GM12878 (cell line): ENCODE measurements around the gene CYP26A1. TPM values are rescaled to one million over a fixed set of nuclear protein-coding genes. Genes with fewer than 3 reads are reported as not detected.

Experiments
- ATAC-seq: fragments of 200-7000 bp; cut with Tn5 transposase; 3 replicates; pipeline ENCODE4 v1.9.1; 2020; ENCODE audit warnings: mild to moderate bottlenecking, moderate library complexity
- BruUV-seq: library from RNA; stranded (reverse); fragments of 400-500 nt; replicated peaks from 2 replicates; lab custom pipeline; 2021; lab: Mats Ljungman, UMichigan
- CTCF ChIA-PET: fragments of 300-600 bp; sonication (Branson Sonifier 250); formaldehyde crosslinking; extraction: SDS; loops from one replicate; lab custom pipeline; 2021; ENCODE audit warnings: inconsistent platforms; lab: Yijun Ruan, JAX
- POLR2A ChIA-PET: fragments of 350-600 bp; formaldehyde crosslinking; extraction: SDS; loops from one replicate; lab custom pipeline; 2021; ENCODE audit warnings: inconsistent platforms; lab: Charles Lee
- RAD21 ChIA-PET: fragments of 300-600 bp; sonication (Branson Sonifier 250); formaldehyde crosslinking; loops from one replicate; lab custom pipeline; 2023; ENCODE audit warnings: antibody characterized with exemption; ENCODE audit not compliant: unreplicated experiment; lab: Charles Lee
- SMC1A ChIA-PET: fragments of 300-600 bp; sonication (Branson Sonifier 250); formaldehyde crosslinking; loops from one replicate; lab custom pipeline; 2023; ENCODE audit not compliant: unreplicated experiment, uncharacterized antibody; lab: Charles Lee
- DNase-seq: peaks from one replicate; pipeline ENCODE4 v3.0.0-alpha.2; 2011; ENCODE audit warnings: low read depth, low spot score
- FAIRE-seq: peaks from 3 replicates; lab custom pipeline; 2011; peaks lifted over from hg19 to GRCh38; lab: Jason Lieb, UNC
- H2AFZ ChIP-seq: 2 replicates; pipeline ENCODE4 v1.6.0; 2011; ENCODE audit warnings: low read depth, low read length, control low read depth; ENCODE audit not compliant: control insufficient read depth
- H3K27ac ChIP-seq: 2 replicates; pipeline ENCODE4 v1.5.1; 2011; ENCODE audit warnings: control low read depth; ENCODE audit not compliant: control insufficient read depth, insufficient read depth
- H3K27me3 ChIP-seq, 2 experiments: replicated peaks in 1 of 2; 2 replicates each; pipeline versions ENCODE4 v1.6.0 to v1.6.1; 2011; ENCODE audit warnings: low read length in 1 of 2; ENCODE audit not compliant: control insufficient read depth in 2 of 2, insufficient read depth in 2 of 2
- H3K36me3 ChIP-seq, 2 experiments: 2 replicates each; pipeline ENCODE4 v1.5.1; 2011; ENCODE audit warnings: low read length in 1 of 2; ENCODE audit not compliant: control insufficient read depth in 2 of 2, insufficient read depth in 2 of 2
- H3K4me1 ChIP-seq: 2 replicates; pipeline ENCODE4 v1.6.1; 2011; ENCODE audit warnings: mild to moderate bottlenecking, low read length, moderate library complexity, mixed read lengths; ENCODE audit not compliant: control insufficient read depth, insufficient read depth
- H3K4me2 ChIP-seq: 2 replicates; pipeline ENCODE4 v1.6.0; 2011; ENCODE audit warnings: control low read depth; ENCODE audit not compliant: control insufficient read depth, insufficient read depth
- H3K4me3 ChIP-seq: fragments of 200-600 bp; sonication (generic); 2 replicates; pipeline ENCODE4 v1.5.1; 2016
- H3K79me2 ChIP-seq: 2 replicates; pipeline ENCODE4 v1.6.0; 2011; ENCODE audit warnings: low read length; ENCODE audit not compliant: control insufficient read depth, insufficient read depth
- H3K9ac ChIP-seq: 2 replicates; pipeline ENCODE4 v1.8.0; 2011; ENCODE audit warnings: low read length, control low read depth, mixed read lengths; ENCODE audit not compliant: control insufficient read depth, insufficient read depth
- H3K9me3 ChIP-seq: replicated peaks from 3 replicates; pipeline ENCODE4 v1.5.1; 2011; ENCODE audit warnings: mild to moderate bottlenecking, low read length; ENCODE audit not compliant: control insufficient read depth, insufficient read depth
- H4K20me1 ChIP-seq: 2 replicates; pipeline ENCODE4 v1.6.0; 2011; ENCODE audit not compliant: control insufficient read depth, insufficient read depth
- CREB1 ChIP-seq: IDR thresholded peaks from 2 replicates; pipeline ENCODE4 v1.6.1; 2012; ENCODE audit warnings: low read depth, mild to moderate bottlenecking, inconsistent platforms
- E2F4 ChIP-seq: IDR thresholded peaks from 2 replicates; pipeline ENCODE4 v1.6.1; 2012; ENCODE audit warnings: low read depth, low read length, improper control_type of control experiment
- ESRRA ChIP-seq: IDR thresholded peaks from 2 replicates; pipeline ENCODE4 v1.6.1; 2012; ENCODE audit warnings: mild to moderate bottlenecking, low read length, improper control_type of control experiment
- EZH2 ChIP-seq: IDR thresholded peaks from 2 replicates; pipeline ENCODE4 v1.6.1; 2012; ENCODE audit warnings: low read depth, mild to moderate bottlenecking, control low read depth, inconsistent platforms, low read length, borderline replicate concordance; ENCODE audit not compliant: control insufficient read depth
- FOXK2 ChIP-seq: fragments of 450-650 bp; IDR thresholded peaks from 2 replicates; pipeline ENCODE4 v1.6.1; 2017; ENCODE audit warnings: mild to moderate bottlenecking, moderate library complexity
- IKZF1 ChIP-seq: fragments of 450-650 bp; conservative IDR thresholded peaks from 2 replicates; pipeline ENCODE4 v1.6.1; 2017; ENCODE audit warnings: antibody characterized with exemption, mild to moderate bottlenecking
- KDM1A ChIP-seq: fragments of 200-600 bp; sonication (generic); IDR thresholded peaks from 2 replicates; pipeline ENCODE4 v1.6.1; 2016; ENCODE audit warnings: borderline replicate concordance
- NR2C1 ChIP-seq: fragments of 450-650 bp; IDR thresholded peaks from 2 replicates; pipeline ENCODE4 v1.6.1; 2017; ENCODE audit warnings: antibody characterized with exemption, mild to moderate bottlenecking, moderate library complexity
- RELA ChIP-seq: fragments of 450-650 bp; IDR thresholded peaks from 2 replicates; pipeline ENCODE4 v1.8.0; 2014; ENCODE audit warnings: borderline replicate concordance; ENCODE audit not compliant: partially characterized antibody
- SREBF1 ChIP-seq: IDR thresholded peaks from 2 replicates; pipeline ENCODE4 v1.6.1; 2012; ENCODE audit warnings: mild to moderate bottlenecking, low read length
- TARDBP ChIP-seq: IDR thresholded peaks from 2 replicates; pipeline ENCODE4 v1.6.1; 2016; ENCODE audit warnings: borderline replicate concordance
- WGBS: methylation state at CpG from one replicate; pipeline ENCODE4 v1.1.6; 2016; ENCODE audit warnings: low lambda C conversion rate; ENCODE audit not compliant: insufficient replicate concordance, insufficient coverage; ENCODE audit errors: missing lambda C conversion rate; 5-methylcytosine and 5-hydroxymethylcytosine counted together
- in situ Hi-C: fragments of 300-500 bp; cut with MboI; formaldehyde crosslinking; loops from 9 replicates; pipeline ENCODE4 v1.14.3; 2018; ENCODE audit warnings: mixed read lengths
- intact Hi-C: fragments of 100-400 bp; cut with micrococcal nuclease; formaldehyde crosslinking; loops from one replicate; pipeline ENCODE4 v1.14.2; 2022; ENCODE audit not compliant: unreplicated experiment
- polyA plus RNA-seq, 11 experiments: library from polyadenylated mRNA; depleted of rRNA in 4 of 11; unstranded in 6 of 11; stranded (reverse) in 5 of 11; fragments of >200 nt; fragmentation: Nextera tagmentation in 4 of 11; fragmentation: Illumina TruSeq in 1 of 11; extraction: Ambion mirVana in 4 of 11; extraction: Trizol in 1 of 11; gene quantifications; 1 replicate in 1 of 11; 2 replicates in 10 of 11; pipeline versions ENCODE4 v1.2.1 to v1.2.3, GENCODE V29; 2011 to 2016; ENCODE audit warnings: inconsistent platforms in 2 of 11, missing spikeins in 2 of 11, low read depth in 1 of 11
- total RNA-seq, 4 experiments: library from RNA; depleted of rRNA in 3 of 4; stranded (reverse); fragments of >200 nt in 3 of 4; fragmentation: Illumina TruSeq in 1 of 4; extraction: Trizol in 1 of 4; gene quantifications; 2 replicates each; pipeline versions ENCODE4 v1.2.1 to v1.2.3, GENCODE V29; 2013 to 2021
- TF ChIP-seq, protein P1 (sequence below): IDR thresholded peaks from 2 replicates; pipeline ENCODE4 v1.6.1; 2011; ENCODE audit warnings: low read depth, low read length, improper control_type of control experiment, borderline replicate concordance
- TF ChIP-seq, protein P2 (sequence below): fragments of 450-650 bp; IDR thresholded peaks from 2 replicates; pipeline ENCODE4 v1.6.1; 2017; ENCODE audit warnings: antibody characterized with exemption, mild to moderate bottlenecking, moderate library complexity
- TF ChIP-seq, protein P3 (sequence below): IDR thresholded peaks from 2 replicates; pipeline ENCODE4 v1.6.1; 2011; ENCODE audit warnings: borderline replicate concordance, low read depth, mild to moderate bottlenecking, moderate library complexity, low read length; ENCODE audit not compliant: insufficient read depth, poor library complexity, severe bottlenecking
- TF ChIP-seq, protein P4 (sequence below): fragments of 450-650 bp; IDR thresholded peaks from 2 replicates; pipeline ENCODE4 v1.6.1; 2016; ENCODE audit warnings: mild to moderate bottlenecking

CYP26A1 gene
- total and polyA plus RNA-seq, 10 of the 15 experiments (the other 5 are each of a cell fraction or from before 2014, with no cell fraction given): not detected

GRCh38 chr10:93079663-93080349 is 6.1 kb downstream of the CYP26A1 start:
- no peaks in the 10 kb centered on the region; the same call in 1 of the 2 replicates for H4K20me1 ChIP-seq
- DNase-seq (no peak), FAIRE-seq (no peak), ATAC-seq (no peak)
- H3K36me3 ChIP-seq: no peaks in the 10 kb centered on the region
- no peak overlapping the region for H3K4me2 ChIP-seq
- in situ Hi-C loops: loop anchor here (5.0 kb wide), 2 partner anchors 212 to 272 kb away; no protein-coding TSS in a partner anchor
- no peak overlapping the region for H2AFZ ChIP-seq
- no peaks in the 10 kb centered on the region for H3K9me3 ChIP-seq
- intact Hi-C loops: loop anchor here (1.0 to 10.0 kb wide), 7 partner anchors 35 to 425 kb away; no protein-coding TSS in a partner anchor
- peaks cover 5 to 9% of the 10 kb centered on the region in 2 experiments; a peak in 3 of 4 replicates for H3K27me3 ChIP-seq
- H3K4me3 ChIP-seq: no peak overlapping the region
- peaks cover 12% of the 10 kb centered on the region for H3K4me1 ChIP-seq
- no peak overlapping the region for H3K9ac ChIP-seq
- ChIA-PET RAD21 (interaction anchor here (1.0 to 2.0 kb wide), 3 partner anchors 202 to 273 kb away, joined by 3 to 7 read pairs (median 7); no protein-coding TSS in a partner anchor), CTCF (interaction anchor here (0.6 to 6.3 kb wide), 13 partner anchors 16 to 402 kb away, joined by 3 to 44 read pairs (median 3); partner anchors contain the start of gene MYOF), SMC1A (interaction anchor here (0.5 to 1.6 kb wide), 4 partner anchors 31 to 279 kb away, joined by 3 to 5 read pairs (median 4); no protein-coding TSS in a partner anchor), POLR2A (no interaction called here)
- WGBS: 20% methylated on average over 9 of the region's 9 CpGs
- no peak overlapping the region for H3K27ac ChIP-seq
- no TSS peak for BruUV-seq
- no peaks in the 10 kb centered on the region for H3K79me2 ChIP-seq
- TF ChIP-seq IKZF1 (no peak), EZH2 (no peak), KDM1A (no peak), SREBF1 (no peak), CREB1 (no peak), ESRRA (no peak), TARDBP (no peak), NR2C1 (no peak), E2F4 (no peak), FOXK2 (no peak), RELA (no peak)
- TF ChIP-seq, protein P1, sequence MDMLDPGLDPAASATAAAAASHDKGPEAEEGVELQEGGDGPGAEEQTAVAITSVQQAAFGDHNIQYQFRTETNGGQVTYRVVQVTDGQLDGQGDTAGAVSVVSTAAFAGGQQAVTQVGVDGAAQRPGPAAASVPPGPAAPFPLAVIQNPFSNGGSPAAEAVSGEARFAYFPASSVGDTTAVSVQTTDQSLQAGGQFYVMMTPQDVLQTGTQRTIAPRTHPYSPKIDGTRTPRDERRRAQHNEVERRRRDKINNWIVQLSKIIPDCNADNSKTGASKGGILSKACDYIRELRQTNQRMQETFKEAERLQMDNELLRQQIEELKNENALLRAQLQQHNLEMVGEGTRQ: no peak
- TF ChIP-seq, protein P2, sequence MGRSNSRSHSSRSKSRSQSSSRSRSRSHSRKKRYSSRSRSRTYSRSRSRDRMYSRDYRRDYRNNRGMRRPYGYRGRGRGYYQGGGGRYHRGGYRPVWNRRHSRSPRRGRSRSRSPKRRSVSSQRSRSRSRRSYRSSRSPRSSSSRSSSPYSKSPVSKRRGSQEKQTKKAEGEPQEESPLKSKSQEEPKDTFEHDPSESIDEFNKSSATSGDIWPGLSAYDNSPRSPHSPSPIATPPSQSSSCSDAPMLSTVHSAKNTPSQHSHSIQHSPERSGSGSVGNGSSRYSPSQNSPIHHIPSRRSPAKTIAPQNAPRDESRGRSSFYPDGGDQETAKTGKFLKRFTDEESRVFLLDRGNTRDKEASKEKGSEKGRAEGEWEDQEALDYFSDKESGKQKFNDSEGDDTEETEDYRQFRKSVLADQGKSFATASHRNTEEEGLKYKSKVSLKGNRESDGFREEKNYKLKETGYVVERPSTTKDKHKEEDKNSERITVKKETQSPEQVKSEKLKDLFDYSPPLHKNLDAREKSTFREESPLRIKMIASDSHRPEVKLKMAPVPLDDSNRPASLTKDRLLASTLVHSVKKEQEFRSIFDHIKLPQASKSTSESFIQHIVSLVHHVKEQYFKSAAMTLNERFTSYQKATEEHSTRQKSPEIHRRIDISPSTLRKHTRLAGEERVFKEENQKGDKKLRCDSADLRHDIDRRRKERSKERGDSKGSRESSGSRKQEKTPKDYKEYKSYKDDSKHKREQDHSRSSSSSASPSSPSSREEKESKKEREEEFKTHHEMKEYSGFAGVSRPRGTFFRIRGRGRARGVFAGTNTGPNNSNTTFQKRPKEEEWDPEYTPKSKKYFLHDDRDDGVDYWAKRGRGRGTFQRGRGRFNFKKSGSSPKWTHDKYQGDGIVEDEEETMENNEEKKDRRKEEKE: no peak
- TF ChIP-seq, protein P3, sequence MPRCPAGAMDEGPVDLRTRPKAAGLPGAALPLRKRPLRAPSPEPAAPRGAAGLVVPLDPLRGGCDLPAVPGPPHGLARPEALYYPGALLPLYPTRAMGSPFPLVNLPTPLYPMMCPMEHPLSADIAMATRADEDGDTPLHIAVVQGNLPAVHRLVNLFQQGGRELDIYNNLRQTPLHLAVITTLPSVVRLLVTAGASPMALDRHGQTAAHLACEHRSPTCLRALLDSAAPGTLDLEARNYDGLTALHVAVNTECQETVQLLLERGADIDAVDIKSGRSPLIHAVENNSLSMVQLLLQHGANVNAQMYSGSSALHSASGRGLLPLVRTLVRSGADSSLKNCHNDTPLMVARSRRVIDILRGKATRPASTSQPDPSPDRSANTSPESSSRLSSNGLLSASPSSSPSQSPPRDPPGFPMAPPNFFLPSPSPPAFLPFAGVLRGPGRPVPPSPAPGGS: no peak
- TF ChIP-seq, protein P4, sequence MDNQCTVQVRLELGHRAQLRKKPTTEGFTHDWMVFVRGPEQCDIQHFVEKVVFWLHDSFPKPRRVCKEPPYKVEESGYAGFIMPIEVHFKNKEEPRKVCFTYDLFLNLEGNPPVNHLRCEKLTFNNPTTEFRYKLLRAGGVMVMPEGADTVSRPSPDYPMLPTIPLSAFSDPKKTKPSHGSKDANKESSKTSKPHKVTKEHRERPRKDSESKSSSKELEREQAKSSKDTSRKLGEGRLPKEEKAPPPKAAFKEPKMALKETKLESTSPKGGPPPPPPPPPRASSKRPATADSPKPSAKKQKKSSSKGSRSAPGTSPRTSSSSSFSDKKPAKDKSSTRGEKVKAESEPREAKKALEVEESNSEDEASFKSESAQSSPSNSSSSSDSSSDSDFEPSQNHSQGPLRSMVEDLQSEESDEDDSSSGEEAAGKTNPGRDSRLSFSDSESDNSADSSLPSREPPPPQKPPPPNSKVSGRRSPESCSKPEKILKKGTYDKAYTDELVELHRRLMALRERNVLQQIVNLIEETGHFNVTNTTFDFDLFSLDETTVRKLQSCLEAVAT: no peak
